Fibroblast of villous mesenchyme (primary cell): ENCODE measurements around the gene DISC1. TPM values are rescaled to one million over a fixed set of nuclear protein-coding genes. Genes with fewer than 3 reads are reported as not detected.
"Not testable (repeated sequence)": the region's sequence is repeated elsewhere in the genome, so short reads cannot be mapped to it uniquely, and the experiment has no call there.

ENCODE experiments used
- DNase-seq: peaks from one replicate; pipeline ENCODE4 v3.0.0-alpha.2; 2010; ENCODE audit warnings: low read depth
- H3K4me3 ChIP-seq: 2 replicates; pipeline ENCODE4 v1.5.1; 2011; ENCODE audit warnings: low read depth, mild to moderate bottlenecking, low read length
- total RNA-seq: library from RNA; depleted of rRNA; stranded (reverse); fragments of >200 nt; gene quantifications from 2 replicates; pipeline ENCODE4 v1.2.3, GENCODE V29; 2012
- TF ChIP-seq, protein P1 (sequence below): IDR thresholded peaks from 2 replicates; pipeline ENCODE4 v1.5.1; 2012; ENCODE audit warnings: low read depth, mild to moderate bottlenecking, low read length; ENCODE audit not compliant: insufficient read depth

Gene DISC1
- total RNA-seq, 1 donor, result 9.9 TPM

DNA sequence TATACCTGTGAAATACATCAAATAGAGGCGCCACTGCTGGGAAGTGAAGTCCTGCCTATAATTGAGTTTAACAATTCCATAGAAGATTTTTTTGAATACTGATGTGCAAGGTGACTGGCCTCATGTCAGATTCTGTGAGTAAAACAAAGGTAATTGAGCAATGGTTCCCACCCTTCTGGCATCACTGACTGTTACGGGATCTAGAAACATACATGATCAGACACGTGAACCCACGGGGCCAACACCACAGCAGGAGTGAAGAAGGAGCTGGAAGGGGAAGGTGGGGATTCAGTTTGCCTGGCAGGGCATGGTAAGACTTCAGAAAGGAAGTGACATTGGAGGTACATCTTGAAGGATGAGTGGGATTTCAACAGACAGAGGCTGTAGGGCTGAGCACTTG, 270.2 kb downstream of the DISC1 start:
- DNase-seq, result no peak
- TF ChIP-seq, protein P1, sequence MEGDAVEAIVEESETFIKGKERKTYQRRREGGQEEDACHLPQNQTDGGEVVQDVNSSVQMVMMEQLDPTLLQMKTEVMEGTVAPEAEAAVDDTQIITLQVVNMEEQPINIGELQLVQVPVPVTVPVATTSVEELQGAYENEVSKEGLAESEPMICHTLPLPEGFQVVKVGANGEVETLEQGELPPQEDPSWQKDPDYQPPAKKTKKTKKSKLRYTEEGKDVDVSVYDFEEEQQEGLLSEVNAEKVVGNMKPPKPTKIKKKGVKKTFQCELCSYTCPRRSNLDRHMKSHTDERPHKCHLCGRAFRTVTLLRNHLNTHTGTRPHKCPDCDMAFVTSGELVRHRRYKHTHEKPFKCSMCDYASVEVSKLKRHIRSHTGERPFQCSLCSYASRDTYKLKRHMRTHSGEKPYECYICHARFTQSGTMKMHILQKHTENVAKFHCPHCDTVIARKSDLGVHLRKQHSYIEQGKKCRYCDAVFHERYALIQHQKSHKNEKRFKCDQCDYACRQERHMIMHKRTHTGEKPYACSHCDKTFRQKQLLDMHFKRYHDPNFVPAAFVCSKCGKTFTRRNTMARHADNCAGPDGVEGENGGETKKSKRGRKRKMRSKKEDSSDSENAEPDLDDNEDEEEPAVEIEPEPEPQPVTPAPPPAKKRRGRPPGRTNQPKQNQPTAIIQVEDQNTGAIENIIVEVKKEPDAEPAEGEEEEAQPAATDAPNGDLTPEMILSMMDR, result no peak

DNA sequence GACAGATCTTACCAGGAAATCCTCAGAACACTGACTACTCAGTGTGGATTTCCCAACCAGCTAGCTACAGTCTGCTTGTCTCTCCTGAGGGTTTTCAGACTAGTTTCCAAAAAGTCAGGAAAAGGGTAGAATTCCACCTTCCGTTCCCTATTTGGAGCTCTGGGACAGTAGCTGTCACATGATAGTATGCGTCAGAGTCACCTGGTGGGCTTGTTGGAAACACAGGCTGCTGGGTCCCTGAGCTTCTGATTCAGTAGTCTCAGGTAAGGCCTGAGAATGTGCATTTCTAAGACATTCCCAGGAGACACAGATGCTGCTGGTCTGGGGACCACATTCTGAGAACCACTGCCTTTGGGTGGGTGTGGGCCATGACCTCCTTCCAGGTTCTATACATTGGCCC, 272.5 kb downstream of the DISC1 start:
- TF ChIP-seq, protein P1, result no peak
- H3K4me3 ChIP-seq, result no peak overlapping the region
- no peak for DNase-seq

More for the DNA sequence above, 270.2 kb downstream of the DISC1 start:
- no peak overlapping the region for H3K4me3 ChIP-seq

DNA sequence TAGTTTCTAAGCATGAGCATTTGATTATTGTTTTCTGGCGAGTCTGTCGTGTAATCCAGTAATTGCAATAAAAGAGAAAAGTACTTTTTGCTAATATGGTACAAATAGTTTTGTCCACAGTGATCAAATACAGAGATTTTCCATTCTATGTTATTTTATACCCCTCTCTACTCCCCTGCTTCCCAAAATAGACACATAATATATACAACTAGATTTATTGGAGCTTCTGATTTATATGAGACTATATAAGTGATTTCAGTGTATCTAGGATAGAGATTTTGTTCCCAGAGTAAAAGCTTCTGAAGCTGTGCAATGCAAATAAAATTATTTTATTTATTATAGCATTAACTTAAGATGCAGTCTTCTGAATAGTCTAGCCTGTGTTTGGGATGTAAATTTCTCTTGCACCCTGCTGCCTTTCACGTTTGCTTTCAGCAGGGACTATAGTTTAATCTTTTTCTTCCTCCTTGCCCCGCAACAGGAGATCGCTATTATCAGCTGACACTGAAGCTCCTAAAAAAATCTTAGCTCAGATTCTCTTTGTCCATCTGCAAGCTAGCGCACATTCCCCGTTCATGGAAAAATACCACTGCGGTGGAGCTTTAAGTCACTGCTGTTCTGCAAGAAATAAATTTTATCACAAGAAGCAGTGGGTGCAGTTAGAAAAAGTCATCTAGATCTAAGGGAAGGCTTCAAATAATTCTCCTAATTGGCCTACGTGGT, 273.3 kb downstream of the DISC1 start:
- no peak overlapping the region for H3K4me3 ChIP-seq
- DNase-seq, result peak; percentile 38
- TF ChIP-seq, protein P1, result no peak

- H3K4me3 ChIP-seq, result no peak overlapping the region
- TF ChIP-seq, protein P1, result no peak
- no peak for DNase-seq
Measured at GRCh38 chr1:231903586-231904081, 277.0 kb downstream of the DISC1 start.

DNA sequence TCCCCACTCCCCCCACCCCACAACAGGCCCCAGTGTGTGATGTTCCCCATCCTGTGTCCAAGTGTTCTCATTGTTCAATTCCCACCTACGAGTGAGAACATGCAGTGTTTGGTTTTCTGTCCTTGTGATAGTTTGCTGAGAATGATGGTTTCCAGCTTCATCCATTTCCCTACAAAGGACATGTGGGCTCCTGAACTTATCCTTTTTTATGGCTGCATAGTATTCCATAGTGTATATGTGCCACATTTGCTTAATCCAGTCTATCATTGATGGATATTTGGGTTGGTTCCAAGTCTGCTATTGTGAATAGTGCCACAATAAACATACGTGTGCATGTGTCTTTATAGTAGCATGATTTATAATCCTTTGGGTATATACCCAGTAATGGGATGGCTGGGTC, 280.7 kb downstream of the DISC1 start:
- DNase-seq, H3K4me3 ChIP-seq: not testable (repeated sequence)

DNA sequence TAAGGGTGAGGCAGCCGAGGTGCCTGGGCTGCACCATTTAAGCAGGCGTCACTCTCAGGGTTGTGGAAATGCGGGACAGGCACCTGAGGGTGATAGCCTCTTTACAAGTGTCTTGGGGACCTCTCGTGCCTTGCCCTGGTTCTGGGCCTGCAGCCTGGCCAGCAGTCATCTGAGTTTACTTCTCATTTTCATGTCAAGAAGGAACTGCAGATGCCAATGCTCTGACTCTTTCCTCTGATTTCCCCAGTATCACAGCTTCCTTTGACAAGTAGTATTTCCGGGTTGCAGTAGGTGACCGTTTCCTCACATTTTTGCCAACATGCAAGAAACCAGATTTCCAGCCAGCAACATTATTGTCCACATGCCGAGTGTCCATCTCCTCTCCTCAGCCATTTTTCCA, 286.9 kb downstream of the DISC1 start:
- H3K4me3 ChIP-seq, result no peak overlapping the region
- DNase-seq, result no peak

GRCh38 chr1:231918239-231919015, 291.8 kb downstream of the DISC1 start:
- DNase-seq, result no peak
- no peak overlapping the region for H3K4me3 ChIP-seq
- TF ChIP-seq, protein P1, result no peak

More for the DNA sequence above, 286.9 kb downstream of the DISC1 start:
- TF ChIP-seq, protein P1, result no peak
